Trophoblast cell (in vitro differentiated cells and primary cell): ENCODE measurements around the gene HYPK.
"Not testable (repeated sequence)": the region's sequence is repeated elsewhere in the genome, so short reads cannot be mapped to it uniquely, and the experiment has no call there.

Experiments used
- DNase-seq, 2 donors: peaks; one replicate each; pipeline ENCODE4 v3.0.0-alpha.2; 2016
- H2AFZ ChIP-seq: 2 replicates; pipeline ENCODE4 v1.6.1; 2013; ENCODE audit warnings: low read length, moderate library complexity, mild to moderate bottlenecking; ENCODE audit not compliant: insufficient read depth, poor library complexity
- H2AK5ac ChIP-seq: 2 replicates; pipeline ENCODE4 v1.6.1; 2013; ENCODE audit warnings: mild to moderate bottlenecking, low read length
- H2BK120ac ChIP-seq: 2 replicates; pipeline ENCODE4 v1.6.1; 2013; ENCODE audit warnings: low read length, mild to moderate bottlenecking, moderate library complexity; ENCODE audit not compliant: insufficient read depth, poor library complexity
- H2BK12ac ChIP-seq: 2 replicates; pipeline ENCODE4 v1.6.1; 2013; ENCODE audit warnings: mild to moderate bottlenecking, low read length, moderate library complexity
- H2BK5ac ChIP-seq: 2 replicates; pipeline ENCODE4 v1.6.1; 2013; ENCODE audit warnings: low read length, low read depth, moderate library complexity, mild to moderate bottlenecking; ENCODE audit not compliant: poor library complexity
- H3K14ac ChIP-seq: 2 replicates; pipeline ENCODE4 v1.6.1; 2013; ENCODE audit warnings: mild to moderate bottlenecking, low read length
- H3K18ac ChIP-seq: 2 replicates; pipeline ENCODE4 v1.6.1; 2013; ENCODE audit warnings: mild to moderate bottlenecking, low read length
- H3K23ac ChIP-seq: 2 replicates; pipeline ENCODE4 v1.6.1; 2013; ENCODE audit warnings: low read length
- H3K27ac ChIP-seq: 2 replicates; pipeline ENCODE4 v1.5.1; 2013; ENCODE audit warnings: low read depth, mild to moderate bottlenecking, inconsistent platforms, low read length, moderate library complexity
- H3K27me3 ChIP-seq: 2 replicates; pipeline ENCODE4 v1.6.1; 2013; ENCODE audit warnings: inconsistent platforms, mild to moderate bottlenecking, low read length, moderate library complexity; ENCODE audit not compliant: insufficient read depth
- H3K36me3 ChIP-seq, 2 experiments: 1 replicate in 1 of 2; 2 replicates in 1 of 2; pipeline ENCODE4 v1.6.1; 2013; ENCODE audit warnings: low read length in 2 of 2, mild to moderate bottlenecking in 2 of 2, moderate library complexity in 1 of 2; ENCODE audit not compliant: insufficient read depth in 2 of 2, control insufficient read depth in 1 of 2
- H3K4ac ChIP-seq: 2 replicates; pipeline ENCODE4 v1.6.1; 2013; ENCODE audit warnings: low read depth, mild to moderate bottlenecking, low read length, moderate library complexity
- H3K4me1 ChIP-seq, 2 experiments: 1 replicate in 1 of 2; 2 replicates in 1 of 2; pipeline ENCODE4 v1.6.1; 2013; ENCODE audit warnings: low read length in 2 of 2, mild to moderate bottlenecking in 2 of 2, moderate library complexity in 1 of 2; ENCODE audit not compliant: insufficient read depth in 2 of 2, control insufficient read depth in 1 of 2
- H3K4me2 ChIP-seq: 2 replicates; pipeline ENCODE4 v1.6.1; 2013; ENCODE audit warnings: inconsistent platforms, mild to moderate bottlenecking, low read length, moderate library complexity
- H3K4me3 ChIP-seq: 2 replicates; pipeline ENCODE4 v1.5.1; 2013; ENCODE audit warnings: mild to moderate bottlenecking, low read depth, low read length, inconsistent platforms
- H3K79me1 ChIP-seq: one replicate; pipeline ENCODE4 v1.6.1; 2013; ENCODE audit warnings: low read length
- H3K79me2 ChIP-seq: 2 replicates; pipeline ENCODE4 v1.6.1; 2013; ENCODE audit warnings: low read length, mild to moderate bottlenecking; ENCODE audit not compliant: control insufficient read depth, insufficient read depth, poor library complexity
- H3K9ac ChIP-seq: 2 replicates; pipeline ENCODE4 v1.6.1; 2013; ENCODE audit warnings: mild to moderate bottlenecking, low read length
- H3K9me3 ChIP-seq: 2 replicates; pipeline ENCODE4 v1.6.1; 2013; ENCODE audit warnings: low read depth, mild to moderate bottlenecking, control low read depth, inconsistent platforms, low read length; ENCODE audit not compliant: insufficient read depth
- H4K12ac ChIP-seq: 2 replicates; pipeline ENCODE4 v1.6.1; 2013; ENCODE audit warnings: low read depth, mild to moderate bottlenecking, low read length, moderate library complexity
- H4K8ac ChIP-seq: 2 replicates; pipeline ENCODE4 v1.6.1; 2013; ENCODE audit warnings: low read depth, mild to moderate bottlenecking, low read length, moderate library complexity
- H4K91ac ChIP-seq: one replicate; pipeline ENCODE4 v1.6.1; 2013; ENCODE audit warnings: low read depth, mild to moderate bottlenecking, low read length, moderate library complexity
- WGBS: extraction: QIAGEN DNeasy Blood & Tissue Kit; methylation state at CpG from one replicate; pipeline ENCODE4 v1.1.7; 2013; ENCODE audit warnings: missing lambda C conversion rate; ENCODE audit not compliant: insufficient read length, insufficient coverage; ENCODE audit errors: extremely low coverage; 5-methylcytosine and 5-hydroxymethylcytosine counted together

HYPK gene

GRCh38 chr15:43796566-43796965 lies 3.8 kb upstream of the HYPK start:
- Histone ChIP-seq H3K18ac (no peak overlapping the region), H3K27ac (no peak overlapping the region), H2BK12ac (no peak overlapping the region), H3K23ac (no peak overlapping the region), H2AK5ac (no peak overlapping the region), H2AFZ (no peak overlapping the region), H3K4me1 (peaks cover 14 to 29% of the 10 kb centered on the region in 2 experiments), H3K4me2 (no peak overlapping the region), H3K4me3 (no peak overlapping the region), H2BK5ac (no peak overlapping the region), H2BK120ac (no peak overlapping the region), H3K9me3 (peaks cover 2% of the 10 kb centered on the region), H3K9ac (no peak overlapping the region), H3K27me3 (no peaks in the 10 kb centered on the region), H3K14ac (no peak overlapping the region), H3K79me1 (peaks cover 17% of the 10 kb centered on the region), H4K12ac (no peak overlapping the region), H4K91ac (no peak overlapping the region), H3K36me3 (peaks cover 36 to 45% of the 10 kb centered on the region in 2 experiments), H3K79me2 (peaks cover 15% of the 10 kb centered on the region), H3K4ac (no peak overlapping the region), H4K8ac (no peak overlapping the region)
- no peak for DNase-seq
- WGBS = no CpG with 5 or more reads among the region's 3 CpGs

- Histone ChIP-seq H3K4ac (peak overlapping the region; percentile 38), H2AFZ (no peak overlapping the region), H2BK120ac (no peak overlapping the region), H2BK5ac (no peak overlapping the region), H3K4me3 (no peak overlapping the region), H4K91ac (peak overlapping the region; percentile 73), H3K36me3 (peaks cover 30 to 49% of the 10 kb centered on the region in 2 experiments), H3K27me3 (no peaks in the 10 kb centered on the region), H3K79me1 (peaks cover 8% of the 10 kb centered on the region), H3K9ac (no peak overlapping the region), H4K12ac (peak overlapping the region; percentile 88), H3K27ac (peak overlapping the region; percentile 31), H4K8ac (peak overlapping the region; percentile 67), H3K9me3 (peaks cover 2% of the 10 kb centered on the region), H3K14ac (peak overlapping the region; percentile 16), H3K4me1 (peaks cover 6 to 20% of the 10 kb centered on the region in 2 experiments), H2AK5ac (peak overlapping the region; percentile 40), H3K18ac (no peak overlapping the region), H3K23ac (no peak overlapping the region), H3K79me2 (peaks cover 3% of the 10 kb centered on the region), H2BK12ac (no peak overlapping the region), H3K4me2 (no peak overlapping the region)
- DNase-seq = no peak
- no CpG with 5 or more reads among the region's 16 CpGs for WGBS
Observed at GRCh38 chr15:43799209-43799944, 1.0 kb upstream of the HYPK start.

- peak within 1 kb of the TSS; percentile 73 for H4K91ac ChIP-seq
- peaks cover 26 to 47% of the 10 kb centered on the region in 2 experiments for H3K36me3 ChIP-seq
- H2BK120ac ChIP-seq = peak within 1 kb of the TSS; percentile 1
- H4K8ac ChIP-seq = peak within 1 kb of the TSS; percentile 69
- H3K18ac ChIP-seq = peak within 1 kb of the TSS; percentile 44
- peak within 1 kb of the TSS; percentile 70 for H3K14ac ChIP-seq
- peak within 1 kb of the TSS; percentile 31 for H3K27ac ChIP-seq
- no peak within 1 kb of the TSS for H3K23ac ChIP-seq
- WGBS = no CpG with 5 or more reads among the region's 8 CpGs
- H3K9me3 ChIP-seq = peaks cover 2% of the 10 kb centered on the region
- H3K4me3 ChIP-seq = peak within 1 kb of the TSS; percentile 91
- no peaks in the 10 kb centered on the region for H3K27me3 ChIP-seq
- H2BK5ac ChIP-seq = peak within 1 kb of the TSS; percentile 48
- peak within 1 kb of the TSS; percentile 38 for H3K4ac ChIP-seq
- H4K12ac ChIP-seq = peak within 1 kb of the TSS; percentile 88
- H2BK12ac ChIP-seq = peak within 1 kb of the TSS; percentile 32
- peak within 1 kb of the TSS; percentile 40 for H2AK5ac ChIP-seq
- DNase-seq = no peak
- H2AFZ ChIP-seq = peak within 1 kb of the TSS; percentile 50
- peaks cover 6 to 15% of the 10 kb centered on the region in 2 experiments for H3K4me1 ChIP-seq
- peaks cover 3% of the 10 kb centered on the region for H3K79me2 ChIP-seq
- H3K9ac ChIP-seq = peak within 1 kb of the TSS; percentile 80
- peak within 1 kb of the TSS; percentile 71 for H3K4me2 ChIP-seq
- peaks cover 8% of the 10 kb centered on the region for H3K79me1 ChIP-seq
Observed at GRCh38 chr15:43799945-43800285, 484 bp upstream of the HYPK start, which contains the start of gene SERINC4. TSS of gene SERINC4 (minus strand) at chr15:43800220. CDS start at chr15:43799986, 234 bp downstream.

- H3K36me3 ChIP-seq = peaks cover 34 to 52% of the 10 kb centered on the region in 2 experiments
- not testable (repeated sequence) for H3K14ac ChIP-seq, H3K27ac ChIP-seq, H3K4me2 ChIP-seq, H3K4me1 ChIP-seq, H2BK12ac ChIP-seq, H4K12ac ChIP-seq, H2BK120ac ChIP-seq, H3K79me2 ChIP-seq, H3K79me1 ChIP-seq, H3K18ac ChIP-seq, H3K4me3 ChIP-seq, H4K8ac ChIP-seq, H3K27me3 ChIP-seq, H3K9me3 ChIP-seq, DNase-seq, H2BK5ac ChIP-seq, H4K91ac ChIP-seq, H3K9ac ChIP-seq, H3K4ac ChIP-seq, H2AFZ ChIP-seq, H3K23ac ChIP-seq, H2AK5ac ChIP-seq
- WGBS = no CpG with 5 or more reads among the region's 7 CpGs
Observed at GRCh38 chr15:43802676-43803075, 2.3 kb downstream of the HYPK start.
